RCC 7860 (cell line): ENCODE results near the gene ARF5.

Experiments
- DNase-seq: peaks from one replicate; pipeline ENCODE4 v3.0.0-alpha.2; 2015; ENCODE audit warnings: low spot score
- FAIRE-seq: peaks from 2 replicates; lab custom pipeline; 2012; peaks lifted over from hg19 to GRCh38; lab: Jason Lieb, UNC

Gene ARF5

DNA sequence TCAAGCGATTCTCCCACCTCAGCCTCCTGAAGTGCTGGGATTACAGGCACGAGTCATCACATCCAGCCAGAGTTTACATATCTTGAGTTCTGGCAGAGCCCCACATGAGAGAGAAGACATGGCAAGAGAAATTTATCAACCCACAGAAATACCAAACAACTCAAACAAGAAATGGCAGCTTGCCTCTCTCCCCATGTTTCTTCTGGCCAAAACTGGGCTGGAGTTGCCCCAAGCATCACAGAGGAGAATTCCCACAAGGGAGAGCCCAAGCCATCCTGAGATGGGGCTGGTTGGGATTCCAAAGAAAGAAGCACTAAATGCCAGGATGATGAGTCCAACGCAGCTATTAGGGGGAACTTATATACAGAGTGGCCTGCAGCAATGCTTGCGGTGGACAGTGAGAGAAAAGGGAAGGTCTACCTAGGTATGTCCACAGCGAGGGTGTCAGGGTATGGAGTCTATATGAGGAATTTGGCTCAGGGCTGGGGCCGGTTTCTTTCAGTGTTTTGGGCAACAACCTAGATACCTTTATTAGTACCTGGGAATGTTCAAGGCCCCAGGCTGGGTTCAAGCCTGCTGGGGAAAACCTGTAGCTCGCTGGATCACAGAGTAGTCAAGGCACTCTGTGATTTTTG, 44.2 kb downstream of the ARF5 start:
- DNase-seq = no peak
- no peak for FAIRE-seq

DNA sequence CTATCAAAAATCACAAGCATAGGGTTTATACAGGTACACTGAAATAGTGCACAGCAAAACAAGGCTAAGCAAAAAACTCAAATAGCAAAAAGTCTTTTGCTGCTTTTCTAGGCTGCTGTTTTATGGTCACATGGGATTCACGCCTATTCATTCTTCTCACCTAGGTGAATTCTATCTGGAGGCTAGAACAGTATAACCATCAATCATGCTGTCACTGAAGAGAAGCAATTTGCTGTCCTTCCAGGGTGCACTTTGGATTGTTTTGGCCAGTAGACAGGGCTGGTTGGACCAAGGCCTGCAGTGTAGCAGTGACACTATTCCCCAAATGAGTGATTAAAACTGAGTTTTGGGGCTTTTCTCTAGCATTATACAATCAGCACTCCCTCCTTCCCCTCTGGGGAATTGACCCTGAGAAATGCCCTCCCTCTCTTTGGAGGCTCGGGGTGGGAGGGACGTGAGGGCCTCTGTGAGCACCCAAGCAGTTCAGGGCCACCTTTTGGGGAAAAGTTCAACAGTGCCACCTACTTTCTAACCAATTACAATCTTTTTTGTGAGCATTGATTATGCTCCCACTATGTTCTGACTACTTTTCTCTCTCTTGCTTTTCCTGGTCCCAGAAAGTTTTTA, 47.6 kb downstream of the ARF5 start:
- DNase-seq (no peak), FAIRE-seq (no peak)

DNA sequence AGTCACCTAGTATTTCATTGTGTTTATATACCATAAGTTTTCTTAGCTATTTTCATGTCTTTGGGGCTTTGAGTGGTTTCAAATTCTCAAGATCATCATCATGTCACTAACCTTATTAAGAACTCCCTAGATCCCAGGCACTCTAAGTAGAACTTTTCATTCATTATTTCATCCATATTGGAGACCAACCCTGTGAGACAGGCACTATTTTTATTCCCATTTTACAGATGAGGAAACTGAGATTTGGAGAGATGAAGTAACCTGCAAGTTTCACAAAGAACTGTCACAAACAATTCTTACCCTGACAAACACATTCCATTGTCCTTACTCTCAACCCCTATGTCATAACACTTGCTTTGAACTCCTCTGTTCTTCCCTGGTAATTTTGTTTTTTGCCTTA, 50.0 kb downstream of the ARF5 start:
- DNase-seq = no peak
- no peak for FAIRE-seq
